GM21447 (cell line): ENCODE data around the gene ZNRF1.

ENCODE experiments used
- ATAC-seq: cut with Tn5 transposase; IDR thresholded peaks from one replicate; pipeline ENCODE4 v1.9.1; 2021; ENCODE audit not compliant: unreplicated experiment

ZNRF1 gene

GRCh38 chr16:75095204-75095621, 96.4 kb downstream of the ZNRF1 start:
- ATAC-seq: no peak

GRCh38 chr16:75096656-75097055, 97.8 kb downstream of the ZNRF1 start:
- no peak for ATAC-seq

DNA sequence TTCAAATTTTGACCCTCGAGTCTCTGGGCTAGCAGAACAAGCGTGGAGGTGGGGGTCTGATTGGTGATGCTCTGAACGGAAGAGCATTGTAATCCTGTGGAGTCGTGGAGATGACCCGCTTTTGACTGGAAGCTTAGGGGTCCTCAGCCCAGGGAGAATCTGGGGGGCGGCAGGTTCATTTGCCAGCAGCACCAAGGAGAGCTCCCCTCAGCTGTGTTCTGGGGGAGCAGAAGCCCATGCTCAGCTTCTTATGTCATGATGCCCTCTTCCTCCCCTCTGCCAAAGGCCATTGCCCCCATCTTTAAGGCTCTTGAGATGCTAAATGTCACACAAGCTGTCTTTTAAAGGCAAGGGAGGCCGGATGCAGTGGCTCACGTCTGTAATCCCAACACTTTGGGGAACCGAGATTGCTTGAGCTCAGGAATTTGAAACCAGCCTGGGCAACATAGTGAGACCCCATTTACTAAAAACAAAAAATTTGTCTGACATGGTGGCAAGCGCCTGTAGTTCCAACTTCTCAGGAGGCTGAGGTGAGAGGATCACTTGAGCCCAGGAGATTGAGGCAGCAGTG, 98.5 kb downstream of the ZNRF1 start:
- no peak for ATAC-seq

DNA sequence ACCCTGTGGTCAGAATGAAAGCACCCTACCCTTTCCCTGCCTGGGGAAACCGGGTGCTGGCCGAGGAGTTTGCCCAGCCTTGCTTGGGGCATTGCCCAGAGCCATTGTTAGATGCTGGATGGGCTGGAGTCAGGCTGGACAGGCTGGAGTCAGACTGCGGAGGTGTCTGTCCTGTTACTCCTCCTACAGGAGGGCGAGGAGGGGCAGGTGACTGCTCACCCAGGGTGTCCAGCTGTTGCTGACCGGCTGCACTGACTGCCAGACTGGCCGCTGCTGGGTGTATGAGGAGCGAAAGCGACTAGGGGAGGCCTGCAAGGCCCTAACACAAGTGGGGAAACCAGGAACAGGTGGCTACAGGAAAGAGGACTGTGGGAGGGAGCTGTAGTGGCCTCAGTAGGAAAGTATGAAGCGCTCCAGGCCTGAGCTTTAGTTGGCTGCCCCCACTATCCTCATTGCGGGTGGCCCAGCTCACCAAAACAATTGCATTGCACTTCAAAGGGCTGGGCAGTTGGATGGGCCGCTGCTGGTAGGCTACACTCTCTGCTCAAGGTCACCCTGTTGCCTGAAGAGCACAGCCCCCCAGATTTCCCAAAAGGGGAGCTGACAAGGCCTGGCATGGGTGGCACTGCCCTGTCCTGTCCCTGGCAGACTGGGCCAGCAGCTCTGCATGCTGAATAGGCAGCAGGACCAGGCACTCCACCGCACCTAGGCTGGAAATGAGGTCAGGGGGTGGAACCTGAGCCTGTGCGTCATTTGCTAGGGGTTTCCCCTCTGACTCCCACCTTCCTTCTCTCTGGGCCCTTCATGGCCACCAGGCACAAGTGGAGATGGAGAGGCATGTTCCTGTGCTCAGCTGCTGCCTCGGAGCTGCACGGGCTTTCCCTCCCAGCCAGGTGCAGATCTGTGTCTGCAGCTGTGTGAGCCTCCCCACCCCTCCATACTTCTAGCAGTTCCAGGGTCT, 99.4 kb downstream of the ZNRF1 start:
- ATAC-seq: peak; percentile 52

GRCh38 chr16:75099075-75099667, 100.3 kb downstream of the ZNRF1 start:
- ATAC-seq: no peak

DNA sequence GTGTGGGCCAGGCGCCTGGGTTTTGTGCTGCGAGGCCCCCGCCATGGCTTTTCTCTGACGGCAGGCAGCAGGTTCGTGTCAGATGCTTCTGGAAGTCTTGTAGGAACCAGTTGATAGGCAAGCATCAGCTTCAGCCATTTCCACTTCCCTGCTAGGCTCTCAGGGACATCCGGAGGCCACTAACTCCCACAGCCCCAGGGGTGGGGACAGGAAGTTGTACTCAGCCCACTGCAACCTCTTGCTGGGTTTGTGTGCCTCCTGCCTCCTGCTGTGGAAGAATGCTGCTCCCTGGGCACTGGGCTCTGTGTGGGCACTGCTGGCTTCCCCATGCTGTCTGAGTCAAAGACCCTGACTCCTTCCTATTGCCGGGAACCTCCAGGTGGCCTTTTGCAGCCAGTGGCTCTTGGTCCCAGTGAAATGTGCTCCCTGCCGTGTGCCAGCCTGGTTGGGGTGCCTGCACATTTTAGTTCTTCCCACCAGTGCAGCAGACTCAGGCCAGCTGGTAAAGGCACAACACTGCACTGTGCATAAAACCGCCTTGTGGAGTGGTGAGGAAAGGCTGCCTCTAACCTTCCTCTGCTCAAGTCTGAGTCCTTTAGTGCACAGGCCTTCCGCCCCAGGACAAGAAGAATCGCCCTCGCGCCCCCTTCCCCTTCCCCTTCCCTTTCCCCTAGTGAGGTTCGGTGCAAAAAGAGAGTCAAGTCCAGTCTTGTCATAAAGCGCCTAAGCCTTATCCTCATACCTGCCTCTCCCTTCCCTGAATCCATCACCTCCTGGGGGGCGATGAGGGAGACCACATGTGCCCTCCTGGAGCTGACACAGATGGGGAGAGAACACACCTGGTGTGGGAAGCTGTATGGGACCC, 101.1 kb downstream of the ZNRF1 start:
- peak; percentile 59 for ATAC-seq

DNA sequence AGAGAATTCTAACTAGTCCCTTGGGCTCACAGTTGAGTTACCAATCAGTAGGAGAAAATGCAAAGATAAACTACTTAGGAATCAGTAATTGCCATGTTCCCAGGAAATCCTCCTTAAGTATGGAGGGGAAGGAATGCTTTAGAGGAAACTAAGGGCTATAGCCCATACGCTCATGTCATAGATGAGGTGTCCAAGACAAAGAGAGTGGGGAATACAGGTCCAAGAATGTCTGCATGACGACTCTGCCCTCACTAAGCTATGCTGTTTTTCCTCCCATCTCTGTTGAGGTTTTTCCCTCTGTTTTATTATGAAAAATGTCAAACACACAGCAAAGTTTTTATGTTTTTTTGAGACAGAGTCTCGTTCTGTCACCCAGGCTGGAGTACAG, 101.8 kb downstream of the ZNRF1 start:
- no peak for ATAC-seq

DNA sequence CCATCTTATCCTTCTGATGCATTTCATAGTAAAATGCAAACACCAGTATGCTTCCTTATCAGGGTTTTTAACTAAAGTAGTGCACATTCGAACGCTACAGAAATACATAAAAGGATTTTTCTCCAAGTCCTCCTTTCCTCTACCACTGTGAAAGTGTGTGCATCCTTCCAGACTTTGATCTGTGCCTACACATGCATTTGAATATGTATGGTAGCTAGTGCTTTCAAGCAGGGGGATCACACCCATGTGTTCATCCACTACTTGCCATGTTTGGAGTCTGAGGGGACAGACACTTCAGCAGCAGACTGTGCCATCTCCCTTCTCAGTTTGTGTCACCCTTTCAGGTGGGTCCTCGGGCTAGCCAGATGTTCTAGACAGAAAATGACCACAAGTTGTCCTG, 102.8 kb downstream of the ZNRF1 start:
- no peak for ATAC-seq

GRCh38 chr16:75102595-75102994, 103.8 kb downstream of the ZNRF1 start:
- no peak for ATAC-seq

DNA sequence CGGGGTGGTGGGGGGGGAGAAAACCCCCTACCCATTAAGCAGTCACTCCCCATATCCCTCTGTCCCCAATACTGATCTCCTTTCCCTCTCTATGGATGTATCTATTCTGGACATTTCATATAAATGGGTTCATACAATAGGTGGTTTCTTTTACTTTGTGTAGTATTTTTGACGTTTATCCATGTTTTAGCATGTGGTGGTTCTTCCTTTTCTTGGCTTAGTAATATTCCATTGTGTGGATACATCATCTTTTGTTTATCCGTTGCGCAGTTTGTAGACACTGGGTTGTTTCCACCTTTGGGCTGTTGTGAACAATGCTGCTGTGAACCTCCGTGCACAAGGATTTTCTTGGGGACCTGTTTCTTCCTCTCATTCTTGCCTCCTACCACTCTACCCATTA, 105.2 kb downstream of the ZNRF1 start:
- ATAC-seq: no peak

GRCh38 chr16:75104836-75105235, 106.0 kb downstream of the ZNRF1 start:
- ATAC-seq: no peak

- no peak for ATAC-seq
Observed at GRCh38 chr16:75105306-75106061, 106.7 kb downstream of the ZNRF1 start.

DNA sequence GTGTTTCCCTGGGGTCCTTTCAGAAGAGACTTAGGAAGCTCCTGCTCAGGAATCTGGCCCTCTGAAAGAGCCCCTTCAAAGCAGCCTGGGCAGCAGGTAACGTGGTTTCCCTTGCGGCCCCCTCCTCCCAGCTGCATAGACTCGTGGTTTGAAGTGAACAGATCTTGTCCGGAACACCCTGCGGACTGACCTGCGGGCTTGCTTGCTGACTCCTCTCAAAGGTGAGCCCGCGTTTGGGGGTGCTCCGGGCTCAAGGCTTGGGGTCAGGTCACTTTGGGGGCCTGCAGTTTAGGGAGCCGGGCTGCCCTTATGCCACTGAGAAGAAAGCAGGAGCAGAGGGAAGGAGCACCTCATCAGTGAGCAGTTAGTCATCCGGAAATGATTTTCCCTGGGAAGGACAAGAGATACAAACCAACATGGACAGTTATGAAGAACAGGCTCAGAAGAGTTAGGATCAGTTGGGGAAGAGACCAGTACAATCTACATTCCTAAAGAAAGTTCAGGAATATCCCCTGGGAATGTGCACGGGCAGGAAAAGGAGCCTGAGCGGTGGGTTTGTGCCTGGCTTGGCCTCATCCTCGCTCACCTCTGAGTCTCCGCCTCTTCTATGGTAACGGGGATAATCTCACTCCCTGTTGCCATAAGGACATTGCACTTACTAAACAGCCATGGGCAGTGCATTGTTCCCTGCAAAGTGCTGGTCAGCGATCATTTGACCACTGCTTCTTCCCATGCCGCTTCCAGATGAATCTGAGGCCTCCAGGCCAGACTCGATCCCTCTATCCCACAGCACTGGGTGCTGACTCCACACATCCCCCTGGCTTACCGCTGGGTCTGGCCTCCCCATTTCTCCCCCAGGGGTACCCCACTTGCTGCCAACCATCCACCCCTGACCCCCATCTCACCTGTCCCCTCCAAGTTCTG, 107.8 kb downstream of the ZNRF1 start:
- ATAC-seq: no peak

GRCh38 chr16:75107505-75107904, 108.7 kb downstream of the ZNRF1 start:
- ATAC-seq: no peak

DNA sequence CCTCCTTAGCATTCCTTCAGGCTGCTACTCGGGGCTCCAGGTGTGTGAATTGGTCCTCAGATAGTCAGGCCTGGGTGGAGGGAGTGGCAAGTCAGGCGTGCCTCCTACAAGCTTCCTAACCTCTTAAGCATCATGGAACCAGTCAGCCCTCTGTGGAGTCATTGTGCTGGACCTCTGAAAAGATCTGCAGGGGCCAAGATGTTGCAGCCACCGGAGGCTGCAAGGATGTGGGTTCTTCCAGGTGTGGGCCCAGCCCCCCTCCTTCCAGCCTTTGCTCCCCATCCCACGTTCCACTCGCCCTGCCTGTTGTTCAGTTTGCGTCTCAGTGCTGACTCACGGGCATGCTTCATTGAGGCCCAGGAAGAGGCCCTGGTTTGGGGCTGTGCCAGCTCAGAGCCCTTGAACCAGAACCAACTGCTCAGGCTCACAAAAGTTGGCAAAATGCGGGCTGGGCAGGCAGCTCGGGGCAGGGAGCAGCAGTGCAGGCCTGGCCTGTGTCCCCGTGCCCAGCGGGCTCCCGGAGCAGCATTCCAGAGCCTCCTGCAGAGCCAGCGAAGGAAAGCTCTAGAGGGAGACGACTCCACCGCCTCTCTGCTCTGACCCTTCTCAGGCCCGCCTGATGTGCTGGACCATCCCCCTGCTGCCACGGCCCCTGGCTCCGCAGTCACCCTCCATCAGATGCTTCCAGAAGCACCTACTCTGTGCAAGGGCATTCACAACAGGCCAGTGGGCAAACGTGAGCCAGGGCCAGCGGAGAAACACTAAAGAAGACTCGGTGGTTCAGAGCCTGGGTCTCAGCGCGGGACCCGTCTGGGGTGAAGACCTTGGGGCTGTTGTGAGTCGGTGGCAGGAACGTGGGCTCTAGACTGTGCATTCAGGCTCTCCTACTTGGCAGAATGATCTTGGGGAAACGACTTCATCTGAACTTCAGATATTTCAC, 110.2 kb downstream of the ZNRF1 start:
- peak; percentile 45 for ATAC-seq

- ATAC-seq: no peak
Observed at GRCh38 chr16:75109732-75110243, 111.0 kb downstream of the ZNRF1 start.

- ATAC-seq: peak; percentile 65
Observed at GRCh38 chr16:75110637-75111513, 112.1 kb downstream of the ZNRF1 start.
